ENCODE measurements around the gene WNT16.

Gene WNT16

GRCh38 chr7:121351682-121352081 lies 22.9 kb downstream of the WNT16 start:
- DNase-seq = no peak

- DNase-seq = no peak
Observed at GRCh38 chr7:121352323-121352722, 23.5 kb downstream of the WNT16 start.

- no peak for DNase-seq
Observed at GRCh38 chr7:121355574-121355973, 26.8 kb downstream of the WNT16 start.

- DNase-seq = no peak
Observed at GRCh38 chr7:121360564-121360963, 31.8 kb downstream of the WNT16 start.

- DNase-seq = peak in 1 of 2 donors; percentile 41
Observed at GRCh38 chr7:121366852-121367431, 38.1 kb downstream of the WNT16 start.

- DNase-seq = no peak
Observed at GRCh38 chr7:121369462-121369861, 40.7 kb downstream of the WNT16 start.

- DNase-seq = no peak
Observed at GRCh38 chr7:121371367-121371766, 42.6 kb downstream of the WNT16 start.

- no peak for DNase-seq
Observed at GRCh38 chr7:121371883-121372282, 43.1 kb downstream of the WNT16 start.

- DNase-seq = no peak
Observed at GRCh38 chr7:121372376-121373010, 43.7 kb downstream of the WNT16 start.

GRCh38 chr7:121373177-121373576 lies 44.4 kb downstream of the WNT16 start:
- no peak for DNase-seq

- no peak for DNase-seq
Observed at GRCh38 chr7:121376979-121377378, 48.2 kb downstream of the WNT16 start.

GRCh38 chr7:121379930-121380329 lies 51.1 kb downstream of the WNT16 start:
- DNase-seq = no peak

GRCh38 chr7:121382473-121382872 lies 53.7 kb downstream of the WNT16 start:
- DNase-seq = no peak

GRCh38 chr7:121383235-121383910 lies 54.6 kb downstream of the WNT16 start:
- DNase-seq = peak in 1 of 2 donors; percentile 48

- DNase-seq = no peak
Observed at GRCh38 chr7:121384265-121384664, 55.5 kb downstream of the WNT16 start.

- no peak for DNase-seq
Observed at GRCh38 chr7:121385056-121385799, 56.4 kb downstream of the WNT16 start.

- peak in 1 of 2 donors; percentile 83 for DNase-seq
Observed at GRCh38 chr7:121385800-121386179, 57.0 kb downstream of the WNT16 start.

- no peak for DNase-seq
Observed at GRCh38 chr7:121388950-121389349, 60.1 kb downstream of the WNT16 start.

- DNase-seq = no peak
Observed at GRCh38 chr7:121390109-121390508, 61.3 kb downstream of the WNT16 start.

GRCh38 chr7:121390617-121391016 lies 61.8 kb downstream of the WNT16 start:
- no peak for DNase-seq
